Fibroblast of villous mesenchyme (primary cell): ENCODE data around the gene HOXA11. TPM values are rescaled to one million over a fixed set of nuclear protein-coding genes. Genes with fewer than 3 reads are reported as not detected.

ENCODE experiments used
- DNase-seq: peaks from one replicate; pipeline ENCODE4 v3.0.0-alpha.2; 2010; ENCODE audit warnings: low read depth
- H3K4me3 ChIP-seq: 2 replicates; pipeline ENCODE4 v1.5.1; 2011; ENCODE audit warnings: low read depth, mild to moderate bottlenecking, low read length
- CTCF ChIP-seq: IDR thresholded peaks from 2 replicates; pipeline ENCODE4 v1.5.1; 2012; ENCODE audit warnings: low read depth, mild to moderate bottlenecking, low read length; ENCODE audit not compliant: insufficient read depth
- total RNA-seq: library from RNA; depleted of rRNA; stranded (reverse); fragments of >200 nt; gene quantifications from 2 replicates; pipeline ENCODE4 v1.2.3, GENCODE V29; 2012

Gene HOXA11
- total RNA-seq, 1 donor: 47.1 TPM

GRCh38 chr7:27205325-27206280 lies 20.6 kb upstream of the HOXA11 start:
- peak overlapping the region; percentile 86 for H3K4me3 ChIP-seq

GRCh38 chr7:27204851-27205322 lies 19.9 kb upstream of the HOXA11 start:
- H3K4me3 ChIP-seq: peak overlapping the region; percentile 86
- TF ChIP-seq CTCF: no peak

More at GRCh38 chr7:27205325-27206280, 20.6 kb upstream of the HOXA11 start:
- DNase-seq: peak; percentile 61
- peak; percentile 5 for TF ChIP-seq CTCF

GRCh38 chr7:27203964-27204594 lies 19.0 kb upstream of the HOXA11 start:
- H3K4me3 ChIP-seq: peak overlapping the region; percentile 86
- peak; percentile 17 for DNase-seq
- no peak for TF ChIP-seq CTCF

More at GRCh38 chr7:27204851-27205322, 19.9 kb upstream of the HOXA11 start:
- peak; percentile 60 for DNase-seq

- DNase-seq: peak; percentile 13
- H3K4me3 ChIP-seq: peak overlapping the region; percentile 86
- no peak for TF ChIP-seq CTCF
Observed at GRCh38 chr7:27203365-27203953, 18.4 kb upstream of the HOXA11 start.

GRCh38 chr7:27202862-27203134 lies 17.8 kb upstream of the HOXA11 start:
- peak overlapping the region; percentile 86 for H3K4me3 ChIP-seq
- no peak for TF ChIP-seq CTCF
- DNase-seq: peak; percentile 38

- TF ChIP-seq CTCF: no peak
- peak; percentile 49 for DNase-seq
- peak overlapping the region; percentile 86 for H3K4me3 ChIP-seq
Observed at GRCh38 chr7:27202018-27202861, 17.2 kb upstream of the HOXA11 start.
